SK-N-SH (cell line): Measurements from ENCODE around the gene NEK5. TPM values are rescaled to one million over a fixed set of nuclear protein-coding genes. Genes with fewer than 3 reads are reported as not detected.
A peak's percentile ranks its signal among the peaks of the same experiment; 100 is the strongest.

Source experiments
- CTCF ChIA-PET: fragments of 300-600, 350-600 bp; formaldehyde crosslinking; extraction: SDS; loops from one replicate; lab custom pipeline; 2021; lab: Yijun Ruan, JAX
- POLR2A ChIA-PET: fragments of 350-600 bp; sonication (Branson Sonifier 250); formaldehyde crosslinking; extraction: SDS; loops from one replicate; lab custom pipeline; 2020; ENCODE audit warnings: antibody characterized with exemption, inconsistent platforms; lab: Yijun Ruan, JAX
- DNase-seq: peaks from one replicate; pipeline ENCODE4 v3.0.0; 2012
- H2AFZ ChIP-seq: fragments of 200-600 bp; sonication (generic); 2 replicates; pipeline ENCODE4 v1.8.1; 2016; ENCODE audit warnings: antibody characterized with exemption, mild to moderate bottlenecking, low read depth
- H3F3A ChIP-seq: fragments of 200-600 bp; sonication (generic); replicated peaks from 2 replicates; pipeline ENCODE3; 2016; ENCODE audit warnings: antibody characterized with exemption, mild to moderate bottlenecking; ENCODE audit not compliant: insufficient read depth
- H3K27ac ChIP-seq, 2 experiments: fragments of 200-500 bp in 1 of 2; fragments of 200-600 bp in 1 of 2; sonication (Bioruptor generic) in 1 of 2; sonication (generic), shearing (Covaris generic) in 1 of 2; 2 replicates each; pipeline versions ENCODE4 v1.5.1 to v1.6.1; 2014 to 2016; ENCODE audit warnings: low read depth in 2 of 2, inconsistent platforms in 1 of 2, low read length in 1 of 2, mild to moderate bottlenecking in 1 of 2, mixed read lengths in 1 of 2
- H3K27me3 ChIP-seq: fragments of 200-600 bp; sonication (generic), shearing (Covaris generic); 2 replicates; pipeline ENCODE4 v1.6.1; 2016; ENCODE audit warnings: mixed run types; ENCODE audit not compliant: insufficient read depth
- H3K36me3 ChIP-seq, 2 experiments: fragments of 200-500 bp in 1 of 2; fragments of 200-600 bp in 1 of 2; sonication (Bioruptor generic) in 1 of 2; sonication (generic) in 1 of 2; replicated peaks in 1 of 2; 2 replicates each; pipeline versions ENCODE3 to v1.5.1; 2014 to 2016; ENCODE audit warnings: low read length in 1 of 2, mild to moderate bottlenecking in 1 of 2; ENCODE audit not compliant: insufficient read depth in 2 of 2, control insufficient read depth in 1 of 2
- H3K4me1 ChIP-seq, 2 experiments: fragments of 200-500 bp in 1 of 2; fragments of 200-600 bp in 1 of 2; sonication (Bioruptor generic) in 1 of 2; sonication (generic), shearing (Covaris generic) in 1 of 2; 2 replicates each; pipeline versions ENCODE4 v1.5.1 to v1.6.1; 2014 to 2016; ENCODE audit warnings: low read depth in 1 of 2, low read length in 1 of 2, mixed run types in 1 of 2; ENCODE audit not compliant: insufficient read depth in 2 of 2, control insufficient read depth in 1 of 2
- H3K4me2 ChIP-seq: fragments of 200-600 bp; sonication (generic), shearing (Covaris generic); 2 replicates; pipeline ENCODE4 v1.6.1; 2017; ENCODE audit warnings: mixed run types
- H3K4me3 ChIP-seq, 2 experiments: fragments of 200-500 bp in 1 of 2; fragments of 200-600 bp in 1 of 2; sonication (Bioruptor generic) in 1 of 2; sonication (generic), shearing (Covaris generic) in 1 of 2; 2 replicates each; pipeline versions ENCODE4 v1.5.1 to v1.8.1; 2014 to 2016; ENCODE audit warnings: low read depth in 2 of 2, inconsistent platforms in 1 of 2, low read length in 1 of 2, mild to moderate bottlenecking in 1 of 2, mixed read lengths in 1 of 2, moderate library complexity in 1 of 2
- H3K79me2 ChIP-seq: fragments of 200-600 bp; sonication (generic); 2 replicates; pipeline ENCODE4 v1.8.1; 2017; ENCODE audit warnings: mild to moderate bottlenecking; ENCODE audit not compliant: insufficient read depth
- H3K9ac ChIP-seq: fragments of 200-600 bp; sonication (generic); 2 replicates; pipeline ENCODE4 v1.6.1; 2017; ENCODE audit warnings: mixed run types
- H3K9me2 ChIP-seq: fragments of 200-600 bp; sonication (generic); 2 replicates; pipeline ENCODE4 v1.6.1; 2017; ENCODE audit warnings: mixed run types
- H3K9me3 ChIP-seq: fragments of 200-600 bp; sonication (generic); 2 replicates; pipeline ENCODE4 v1.6.1; 2017; ENCODE audit warnings: mixed run types, mild to moderate bottlenecking, moderate library complexity
- H4K20me1 ChIP-seq: fragments of 200-600 bp; sonication (generic); 2 replicates; pipeline ENCODE4 v1.6.1; 2017; ENCODE audit warnings: mild to moderate bottlenecking, mixed run types; ENCODE audit not compliant: insufficient read depth
- EZH2phosphoT487 ChIP-seq: fragments of 200-600 bp; sonication (generic); IDR thresholded peaks from 2 replicates; pipeline ENCODE4 v1.6.1; 2017; ENCODE audit warnings: low read depth, mixed run types, mild to moderate bottlenecking, antibody characterized with exemption, moderate library complexity, borderline replicate concordance
- FOSL2 ChIP-seq: IDR thresholded peaks from 2 replicates; pipeline ENCODE4 v1.4.0; 2012; ENCODE audit warnings: low read depth, mild to moderate bottlenecking, moderate library complexity, borderline replicate concordance
- FOXM1 ChIP-seq: IDR thresholded peaks from 2 replicates; pipeline ENCODE4 v1.4.0; 2012; ENCODE audit warnings: low read depth, mild to moderate bottlenecking
- GABPA ChIP-seq: IDR thresholded peaks from 2 replicates; pipeline ENCODE4 v1.4.0; 2012; ENCODE audit warnings: low read depth, mild to moderate bottlenecking
- RAD21 ChIP-seq: IDR thresholded peaks from 2 replicates; pipeline ENCODE4 v1.6.1; 2012; ENCODE audit warnings: mild to moderate bottlenecking, low read length
- RCOR1 ChIP-seq: fragments of 150-350 bp; IDR thresholded peaks from 2 replicates; pipeline ENCODE4 v1.6.1; 2017; ENCODE audit warnings: antibody characterized with exemption, low read length
- RFX5 ChIP-seq: IDR thresholded peaks from 2 replicates; pipeline ENCODE4 v1.6.1; 2012; ENCODE audit warnings: mild to moderate bottlenecking, improper control_type of control experiment, low read length
- YY1 ChIP-seq: IDR thresholded peaks from 2 replicates; pipeline ENCODE4 v1.4.0; 2012; ENCODE audit warnings: low read depth, mild to moderate bottlenecking
- WGBS: methylation state at CpG from one replicate; pipeline ENCODE4 v1.1.6; 2017; ENCODE audit warnings: low lambda C conversion rate; 5-methylcytosine and 5-hydroxymethylcytosine counted together
- polyA plus RNA-seq, 3 experiments: library from polyadenylated mRNA; depleted of rRNA; stranded (reverse); fragments of >200 nt; gene quantifications; 2 replicates each; pipeline ENCODE4 v1.2.3, GENCODE V29; 2012
- TF ChIP-seq, protein P1 (sequence below): IDR thresholded peaks from 2 replicates; pipeline ENCODE4 v1.4.0; 2012; ENCODE audit warnings: low read depth, borderline replicate concordance
- TF ChIP-seq, protein P2 (sequence below): fragments of 150-350 bp; IDR thresholded peaks from 2 replicates; pipeline ENCODE4 v1.6.1; 2016; ENCODE audit warnings: mild to moderate bottlenecking, low read depth, low read length
- TF ChIP-seq, protein P3 (sequence below): IDR thresholded peaks from 2 replicates; pipeline ENCODE4 v1.4.0; 2012; ENCODE audit warnings: low read depth, borderline replicate concordance

NEK5 gene
- polyA plus RNA-seq, 1 of the 3 experiments (the other 2 are of a cell fraction) = 0.07 TPM

DNA sequence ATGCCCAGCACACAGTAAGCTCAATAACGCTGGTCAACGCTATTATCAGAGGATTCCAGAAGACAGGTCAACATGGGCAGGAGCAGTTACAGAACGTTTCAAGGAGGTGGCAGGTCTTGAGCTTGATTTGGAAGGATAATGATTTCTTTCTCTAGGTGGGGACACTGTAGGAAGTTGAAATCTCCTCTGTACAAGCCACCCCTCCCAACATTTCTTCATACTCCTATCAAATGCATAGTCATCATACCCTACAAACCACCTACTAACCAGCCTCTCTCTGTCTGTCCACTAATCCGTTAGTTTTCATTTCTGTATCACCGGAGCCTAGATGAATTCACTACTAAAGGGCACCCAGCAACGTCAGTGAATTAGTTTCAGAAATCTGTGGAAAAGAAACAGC is 118.9 kb downstream of the NEK5 start:
- peaks cover 7 to 12% of the 10 kb centered on the region in 2 experiments; a peak in 3 of 4 replicates for H3K4me1 ChIP-seq
- H3K36me3 ChIP-seq = peaks cover 0 to 5% of the 10 kb centered on the region in 2 experiments
- H3K9me3 ChIP-seq = no peaks in the 10 kb centered on the region
- WGBS = 74% methylated on average over 6 of the region's 6 CpGs
- TF ChIP-seq FOSL2 (no peak), RAD21 (no peak)
- no peak overlapping the region for H3K27ac ChIP-seq
- no peaks in the 10 kb centered on the region for H3F3A ChIP-seq
- peaks cover 35% of the 10 kb centered on the region for H3K79me2 ChIP-seq
- H2AFZ ChIP-seq = no peak overlapping the region
- 0 out of 2 replicates have a peak overlapping the region, but pooled peaks have one; percentile 98 for H3K4me2 ChIP-seq
- no peak overlapping the region for H3K4me3 ChIP-seq
- H3K27me3 ChIP-seq = no peaks in the 10 kb centered on the region
- no peaks in the 10 kb centered on the region for H4K20me1 ChIP-seq
- H3K9ac ChIP-seq = no peak overlapping the region
- ChIA-PET CTCF (interaction anchor here (3.9 kb wide), 1 partner anchor 118 kb away, joined by 19 read pairs; the partner anchor contains the start of gene NEK5), POLR2A (no interaction called here)
- no peaks in the 10 kb centered on the region for H3K9me2 ChIP-seq
- no peak for DNase-seq

DNA sequence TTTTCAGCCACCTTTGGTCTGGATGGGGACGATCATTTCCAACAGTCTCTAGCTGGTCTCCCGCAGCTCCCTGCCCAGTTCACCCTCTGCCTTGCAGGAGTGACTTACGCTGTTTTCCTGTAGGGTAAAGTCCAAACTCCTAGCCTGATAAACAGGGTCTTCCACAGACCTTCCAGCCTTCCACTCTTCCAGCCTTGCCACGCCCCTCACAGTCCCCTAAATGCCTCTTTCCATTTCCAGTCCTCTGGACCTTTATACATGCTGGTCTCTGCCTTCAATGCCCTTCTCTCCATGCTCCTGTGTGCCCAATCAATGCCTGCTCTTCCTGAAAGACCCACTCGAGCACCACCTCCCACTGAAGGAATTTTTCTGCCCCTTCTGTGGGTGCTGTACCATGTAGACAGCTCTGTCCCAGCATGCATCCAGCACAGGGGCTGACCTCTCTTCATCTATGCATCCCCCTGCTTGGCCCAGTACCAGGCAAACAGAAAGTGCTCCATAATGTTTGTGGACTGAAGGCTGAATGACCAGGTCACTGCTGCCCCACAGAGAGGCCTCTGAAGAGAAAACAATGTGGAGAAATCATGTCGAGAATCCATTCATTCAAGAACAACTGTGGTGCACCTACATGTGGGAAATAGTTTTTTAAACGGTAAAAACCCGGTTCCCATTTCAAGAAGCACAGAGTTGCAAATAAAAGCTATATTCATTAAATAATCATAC is 122.2 kb downstream of the NEK5 start:
- no peaks in the 10 kb centered on the region for H3K9me2 ChIP-seq
- TF ChIP-seq, protein P1, sequence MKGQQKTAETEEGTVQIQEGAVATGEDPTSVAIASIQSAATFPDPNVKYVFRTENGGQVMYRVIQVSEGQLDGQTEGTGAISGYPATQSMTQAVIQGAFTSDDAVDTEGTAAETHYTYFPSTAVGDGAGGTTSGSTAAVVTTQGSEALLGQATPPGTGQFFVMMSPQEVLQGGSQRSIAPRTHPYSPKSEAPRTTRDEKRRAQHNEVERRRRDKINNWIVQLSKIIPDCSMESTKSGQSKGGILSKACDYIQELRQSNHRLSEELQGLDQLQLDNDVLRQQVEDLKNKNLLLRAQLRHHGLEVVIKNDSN = no peak
- TF ChIP-seq EZH2phosphoT487 (no peak), FOXM1 (no peak), GABPA (no peak), RFX5 (no peak), YY1 (no peak), RCOR1 (no peak)
- TF ChIP-seq, protein P2, sequence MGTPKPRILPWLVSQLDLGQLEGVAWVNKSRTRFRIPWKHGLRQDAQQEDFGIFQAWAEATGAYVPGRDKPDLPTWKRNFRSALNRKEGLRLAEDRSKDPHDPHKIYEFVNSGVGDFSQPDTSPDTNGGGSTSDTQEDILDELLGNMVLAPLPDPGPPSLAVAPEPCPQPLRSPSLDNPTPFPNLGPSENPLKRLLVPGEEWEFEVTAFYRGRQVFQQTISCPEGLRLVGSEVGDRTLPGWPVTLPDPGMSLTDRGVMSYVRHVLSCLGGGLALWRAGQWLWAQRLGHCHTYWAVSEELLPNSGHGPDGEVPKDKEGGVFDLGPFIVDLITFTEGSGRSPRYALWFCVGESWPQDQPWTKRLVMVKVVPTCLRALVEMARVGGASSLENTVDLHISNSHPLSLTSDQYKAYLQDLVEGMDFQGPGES = no peak
- TF ChIP-seq, protein P3, sequence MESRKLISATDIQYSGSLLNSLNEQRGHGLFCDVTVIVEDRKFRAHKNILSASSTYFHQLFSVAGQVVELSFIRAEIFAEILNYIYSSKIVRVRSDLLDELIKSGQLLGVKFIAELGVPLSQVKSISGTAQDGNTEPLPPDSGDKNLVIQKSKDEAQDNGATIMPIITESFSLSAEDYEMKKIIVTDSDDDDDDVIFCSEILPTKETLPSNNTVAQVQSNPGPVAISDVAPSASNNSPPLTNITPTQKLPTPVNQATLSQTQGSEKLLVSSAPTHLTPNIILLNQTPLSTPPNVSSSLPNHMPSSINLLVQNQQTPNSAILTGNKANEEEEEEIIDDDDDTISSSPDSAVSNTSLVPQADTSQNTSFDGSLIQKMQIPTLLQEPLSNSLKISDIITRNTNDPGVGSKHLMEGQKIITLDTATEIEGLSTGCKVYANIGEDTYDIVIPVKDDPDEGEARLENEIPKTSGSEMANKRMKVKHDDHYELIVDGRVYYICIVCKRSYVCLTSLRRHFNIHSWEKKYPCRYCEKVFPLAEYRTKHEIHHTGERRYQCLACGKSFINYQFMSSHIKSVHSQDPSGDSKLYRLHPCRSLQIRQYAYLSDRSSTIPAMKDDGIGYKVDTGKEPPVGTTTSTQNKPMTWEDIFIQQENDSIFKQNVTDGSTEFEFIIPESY = no peak
- TF ChIP-seq, all 33 proteins: peak for 0
- Histone ChIP-seq H3K4me1 (peaks cover 3 to 7% of the 10 kb centered on the region in 2 experiments; a peak in 3 of 4 replicates), H3F3A (no peaks in the 10 kb centered on the region), H4K20me1 (no peaks in the 10 kb centered on the region), H3K9me3 (no peaks in the 10 kb centered on the region), H3K79me2 (peaks cover 7% of the 10 kb centered on the region; the same call in 1 of the 2 replicates), H3K9ac (no peak overlapping the region), H3K4me3 (no peak overlapping the region), H3K27me3 (no peaks in the 10 kb centered on the region), H2AFZ (no peak overlapping the region), H3K4me2 (no peak overlapping the region), H3K36me3 (no peaks in the 10 kb centered on the region), H3K27ac (no peak overlapping the region)
- 72% methylated on average over 8 of the region's 8 CpGs for WGBS
- ChIA-PET CTCF (interaction anchor here (3.9 kb wide), 1 partner anchor 122 kb away, joined by 19 read pairs; the partner anchor contains the start of gene NEK5), POLR2A (no interaction called here)
- DNase-seq = no peak
